T1000 (cell line): ENCODE measurements around the gene SERPINI1.

Experiments
- DNase-seq: peaks from one replicate; lab custom pipeline; 2025; ENCODE audit warnings: mixed read lengths; lab: John Stamatoyannopoulos, UW

The SERPINI1 gene

DNA sequence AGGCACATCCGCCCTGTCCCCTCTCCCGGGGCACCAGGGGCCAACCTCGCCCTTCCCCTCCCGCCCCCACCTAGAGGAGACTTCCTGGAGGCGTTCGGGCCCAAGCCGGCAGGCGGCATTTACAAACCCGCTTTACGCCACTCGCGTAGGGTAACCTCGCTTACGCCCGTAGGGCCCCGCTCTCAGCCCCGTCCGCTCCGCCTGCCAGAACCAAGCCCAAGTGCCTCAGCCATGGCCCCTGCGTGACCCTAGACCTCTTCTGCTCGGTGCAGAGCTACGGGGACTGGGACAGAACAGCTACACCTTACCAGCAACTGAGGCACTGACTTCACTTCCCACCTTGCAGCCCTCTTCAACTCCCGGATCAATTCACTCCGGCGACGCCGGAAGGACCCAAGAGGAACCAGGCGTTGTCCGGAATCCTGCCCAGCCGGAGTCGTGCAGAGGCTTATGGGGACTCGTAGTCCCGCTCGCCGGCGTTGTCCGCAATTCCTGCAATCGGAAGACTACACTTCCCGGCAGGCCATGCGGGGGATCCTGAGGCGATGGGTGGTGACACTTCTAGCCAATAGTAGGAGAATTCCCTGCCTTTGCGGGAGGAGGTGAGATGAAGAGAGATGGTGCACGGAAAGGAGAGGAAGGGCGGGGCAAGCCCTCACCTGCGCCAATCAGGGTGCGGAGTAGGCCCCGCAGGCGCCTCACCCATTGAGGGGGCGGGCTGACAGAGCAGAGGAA, 856 bp upstream of the SERPINI1 start, which contains the start of gene PDCD10:
Gene PDCD10 (minus strand): TSS at position 395 of the 735 bp plus-strand sequence. CDS start 14,735 bp downstream, outside the sequence.
- peak; percentile 94 for DNase-seq

- DNase-seq = no peak
These were observed 805 bp downstream of the SERPINI1 start for GRCh38 chr3:167736264-167736787.

- no peak for DNase-seq
These were observed 1.5 kb downstream of the SERPINI1 start for GRCh38 chr3:167736997-167737396.

- no peak for DNase-seq
These were observed 2.5 kb downstream of the SERPINI1 start for GRCh38 chr3:167738037-167738436.

GRCh38 chr3:167739190-167739810, 3.8 kb downstream of the SERPINI1 start:
- no peak for DNase-seq

GRCh38 chr3:167740961-167741587, 5.6 kb downstream of the SERPINI1 start:
- DNase-seq = no peak

- no peak for DNase-seq
These were observed 6.8 kb downstream of the SERPINI1 start for GRCh38 chr3:167742338-167742737.

- DNase-seq = no peak
These were observed 8.3 kb downstream of the SERPINI1 start for GRCh38 chr3:167743799-167744198.

DNA sequence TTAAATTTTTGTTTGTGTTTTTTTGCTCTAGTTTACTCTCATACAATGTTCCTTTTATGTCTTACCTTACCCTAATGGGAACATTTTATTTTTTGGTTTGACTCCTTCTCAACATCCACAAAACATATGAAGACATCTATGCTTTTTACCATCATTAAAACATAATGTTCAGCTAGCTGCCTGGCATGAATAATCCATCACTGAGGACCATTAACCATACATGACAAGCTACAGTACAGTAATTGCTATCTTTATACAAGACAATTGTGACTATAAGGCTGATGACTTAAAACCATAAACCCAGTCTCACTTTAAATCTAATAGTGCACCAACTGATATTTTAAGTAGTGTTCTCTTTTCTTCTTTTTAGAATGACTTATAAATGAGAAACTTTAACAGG, 13.7 kb downstream of the SERPINI1 start:
- no peak for DNase-seq

GRCh38 chr3:167749728-167750127, 14.2 kb downstream of the SERPINI1 start:
- DNase-seq = no peak

DNA sequence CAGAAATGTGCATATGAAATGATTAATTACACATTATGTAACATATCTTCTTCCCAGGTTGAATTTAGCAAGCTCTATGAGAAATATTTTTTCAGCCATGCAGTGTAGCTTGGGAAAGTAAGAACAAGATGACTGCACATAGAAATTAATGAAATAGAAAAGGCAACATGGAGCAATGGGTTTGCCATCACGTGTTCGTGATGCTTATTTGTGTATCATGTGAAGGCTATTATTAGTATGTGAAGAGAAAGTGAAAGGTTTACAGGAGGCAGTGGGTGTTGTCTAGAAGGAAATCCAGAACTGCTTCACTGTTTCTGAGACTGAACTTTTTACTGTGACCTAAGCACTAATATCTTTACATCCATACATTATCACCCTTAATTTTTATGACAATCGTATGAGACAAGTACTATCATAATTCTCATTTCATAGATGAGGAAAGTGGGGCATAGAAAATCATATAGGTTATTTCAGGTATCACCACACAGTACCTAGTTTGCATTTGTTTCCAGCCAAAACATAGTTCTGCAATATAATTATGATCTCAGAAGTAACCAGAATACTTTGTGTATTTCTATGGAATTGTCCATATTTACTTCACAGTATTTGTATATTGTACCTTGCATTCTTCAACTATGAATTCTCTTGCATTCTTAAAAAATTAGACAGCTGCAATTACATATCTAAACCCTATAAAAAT, 14.9 kb downstream of the SERPINI1 start:
- no peak for DNase-seq

GRCh38 chr3:167754049-167754448, 18.5 kb downstream of the SERPINI1 start:
- DNase-seq = no peak

DNA sequence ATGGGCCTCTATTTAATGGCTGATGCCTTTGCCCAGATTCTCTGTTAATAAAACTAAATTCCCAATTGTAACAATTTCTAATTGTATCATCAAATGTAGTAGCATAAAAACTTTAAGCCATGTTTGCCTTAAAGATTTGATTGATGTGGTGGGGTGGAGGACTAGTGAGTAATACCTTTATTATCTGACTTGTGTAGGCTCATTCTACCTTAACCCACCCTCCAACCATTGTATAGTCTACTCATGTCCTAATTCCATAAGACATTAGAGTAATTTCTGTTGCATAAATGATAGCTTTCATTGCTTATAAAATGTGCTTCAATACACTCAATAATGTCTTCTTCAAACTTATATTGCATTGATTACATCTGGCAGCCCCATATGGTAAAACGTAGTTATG, 25.8 kb downstream of the SERPINI1 start:
- DNase-seq = no peak

GRCh38 chr3:167762296-167762695, 26.8 kb downstream of the SERPINI1 start:
- no peak for DNase-seq

GRCh38 chr3:167772992-167773391, 37.5 kb downstream of the SERPINI1 start:
- DNase-seq = no peak

- no peak for DNase-seq
These were observed 38.1 kb downstream of the SERPINI1 start for GRCh38 chr3:167773584-167773983.

DNA sequence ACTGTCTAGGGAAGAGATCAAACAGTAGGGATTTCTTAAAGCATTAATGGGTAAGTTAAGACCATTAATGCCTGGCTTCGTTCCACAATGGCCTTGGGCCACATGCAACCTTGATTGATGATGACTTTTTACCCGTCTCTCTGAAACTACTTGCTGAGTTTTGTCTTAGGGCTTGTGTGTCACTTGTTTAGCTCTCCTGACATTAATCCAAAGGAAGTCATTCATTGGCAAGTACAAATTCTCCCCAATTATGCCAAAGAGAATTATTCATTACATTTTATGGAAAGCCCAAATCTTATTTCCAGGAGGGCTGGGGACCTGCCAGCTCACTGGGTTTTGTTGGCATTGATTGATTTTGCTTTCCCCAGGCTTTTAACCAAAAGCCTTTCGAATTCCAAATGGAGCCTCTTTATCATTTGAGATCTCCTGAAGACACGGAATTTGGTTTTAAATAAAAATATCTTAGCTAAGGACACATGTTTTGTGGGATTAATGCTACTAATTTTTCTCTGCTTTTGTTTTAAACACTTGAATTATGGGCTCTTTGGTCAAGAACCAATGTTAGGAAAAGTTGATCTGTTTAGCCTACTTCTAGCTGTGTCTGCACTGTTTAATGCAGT, 40.7 kb downstream of the SERPINI1 start:
- no peak for DNase-seq

- no peak for DNase-seq
These were observed 41.8 kb downstream of the SERPINI1 start for GRCh38 chr3:167777356-167777755.

DNA sequence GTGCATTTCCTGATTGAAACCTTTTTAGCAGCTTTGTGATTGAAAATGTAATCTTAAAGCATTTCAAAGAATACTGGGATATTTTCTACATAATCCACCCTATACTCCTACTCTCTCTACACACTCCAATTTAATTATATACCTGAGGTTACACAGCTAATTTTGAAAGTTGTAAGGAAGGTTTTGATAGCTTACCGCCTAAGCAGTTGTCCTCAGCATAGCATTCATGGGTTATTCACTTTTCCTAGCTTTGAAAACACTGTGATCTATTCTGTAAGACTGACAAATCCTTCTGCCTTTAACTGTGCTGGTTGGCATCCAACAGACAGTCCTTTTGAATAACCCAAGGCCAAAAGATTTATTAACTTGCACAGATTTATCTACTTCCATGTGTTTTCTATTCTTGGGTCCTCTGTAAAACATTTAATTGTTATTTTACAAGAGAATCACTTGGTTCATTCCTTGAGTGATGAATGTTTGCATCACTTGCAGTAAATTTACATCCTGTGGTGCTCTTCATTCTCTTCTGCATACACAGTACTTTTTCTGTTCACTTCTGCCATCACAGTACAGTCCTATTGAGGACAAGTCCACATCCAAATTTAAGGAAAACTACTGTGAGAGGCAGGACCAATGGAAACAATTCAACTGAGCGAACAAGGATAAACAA, 44.8 kb downstream of the SERPINI1 start:
- DNase-seq = no peak

DNA sequence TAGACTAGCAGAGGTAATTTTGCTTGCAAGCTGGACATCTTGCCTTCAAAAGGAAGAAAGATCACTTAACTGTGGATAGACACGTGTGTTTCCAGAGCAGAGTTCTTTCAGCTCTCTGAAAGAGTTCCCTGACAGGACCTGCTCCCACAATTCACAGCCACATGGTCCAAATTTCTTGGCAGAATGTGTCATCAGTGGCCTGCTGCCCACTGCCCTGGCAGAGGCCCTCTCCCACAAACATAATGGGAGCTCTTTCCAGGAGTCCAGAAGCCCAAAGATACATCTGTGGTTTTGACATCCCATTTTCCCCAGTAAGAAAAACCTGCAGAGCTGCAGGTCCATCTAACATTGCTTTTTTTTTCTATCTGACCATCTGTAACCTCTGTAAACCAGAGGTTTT, 48.3 kb downstream of the SERPINI1 start:
- no peak for DNase-seq

DNA sequence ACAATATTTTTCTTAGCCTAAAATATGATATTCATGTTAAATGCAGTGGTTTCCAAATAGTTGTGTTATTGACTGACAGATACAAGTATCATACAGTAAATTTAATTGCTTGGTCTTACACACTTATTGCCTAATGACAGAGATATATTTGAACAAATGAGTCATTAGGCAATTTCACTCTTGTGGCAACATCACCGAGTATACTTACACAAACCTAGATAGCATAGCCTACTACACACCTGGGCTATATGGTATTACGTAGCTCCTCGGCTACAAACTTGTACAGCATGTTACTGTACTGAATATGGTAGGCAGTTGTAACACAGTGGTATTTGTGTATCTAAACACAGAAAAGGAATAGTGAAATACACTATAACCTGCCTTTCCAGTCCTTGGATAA, 50.3 kb downstream of the SERPINI1 start:
- no peak for DNase-seq
